Spleen (tissue), 7 donors: ENCODE data around the gene NFIA.

ENCODE experiments used
- CTCF ChIP-seq, 11 experiments: fragments of 200-600 bp in 7 of 11; fragments of 450-650 bp in 4 of 11; sonication (generic) in 4 of 11; IDR thresholded peaks in 8 of 11; conservative IDR thresholded peaks in 3 of 11; 1 replicate in 7 of 11; 2 replicates in 4 of 11; pipeline versions ENCODE4 v1.4.0 to v1.8.0; 2016 to 2021; ENCODE audit warnings: antibody characterized with exemption in 11 of 11, inconsistent platforms in 4 of 11, mild to moderate bottlenecking in 1 of 11
- POLR2AphosphoS5 ChIP-seq, 3 donors: sonication (generic); formaldehyde crosslinking; IDR thresholded peaks; one replicate each; pipeline ENCODE4 v1.5.1; 2017; ENCODE audit warnings: antibody characterized with exemption in 3 of 3
- donor health status: DM: no; HTN: no; CAD: no; lungs with moderate emphysema.
- donor health status: DM: no; HTN: no; CAD: no.
- donor health status: DM: no; HTN: no; CAD: no.

- TF ChIP-seq POLR2AphosphoS5 (IDR thresholded peaks at IDR 0.05), result no peak
- TF ChIP-seq CTCF (IDR thresholded peaks at IDR 0.05 in 8 of 11, conservative IDR thresholded peaks at IDR 0.05 in 3 of 11), result no peak
Observed at GRCh38 chr1:61114178-61114870, 32.0 kb downstream of the NFIA start.
